ENCODE data around the gene STBD1.

- no peak for TF ChIP-seq CTCF (IDR thresholded peaks at IDR 0.05; ENCODE audit: low read depth, low read length)
- TF ChIP-seq EZH2phosphoT487 (IDR thresholded peaks at IDR 0.05; ENCODE audit: low read depth) = no peak
These were observed 538 bp downstream of the STBD1 start for GRCh38 chr4:76306882-76307659.
